Mononuclear cell (primary cell): Measurements from ENCODE around the gene SMIM32. TPM values are rescaled to one million over a fixed set of nuclear protein-coding genes. Genes with fewer than 3 reads are reported as not detected.

Experiments used
- H3K27me3 ChIP-seq: 2 replicates; pipeline ENCODE4 v1.6.0; 2011; ENCODE audit warnings: low read length, control low read depth; ENCODE audit not compliant: insufficient read depth
- H3K4me1 ChIP-seq: 2 replicates; pipeline ENCODE4 v1.5.1; 2011; ENCODE audit warnings: mild to moderate bottlenecking, low read length, control low read depth; ENCODE audit not compliant: insufficient read depth
- H3K4me3 ChIP-seq: 2 replicates; pipeline ENCODE4 v1.5.1; 2011; ENCODE audit warnings: mild to moderate bottlenecking, low read length, moderate library complexity
- H3K9me3 ChIP-seq: 2 replicates; pipeline ENCODE4 v1.5.1; 2011; ENCODE audit warnings: low read depth, mild to moderate bottlenecking, control low read depth, low read length
- total RNA-seq: library from RNA; depleted of rRNA; stranded (reverse); fragments of >200 nt; gene quantifications from one replicate; pipeline ENCODE4 v1.2.3, GENCODE V29; 2012

Gene SMIM32
- total RNA-seq, 1 donor = not detected

- no peaks in the 10 kb centered on the region for H3K4me1 ChIP-seq
- H3K27me3 ChIP-seq = no peaks in the 10 kb centered on the region
- no peak overlapping the region for H3K4me3 ChIP-seq
- H3K9me3 ChIP-seq = no peaks in the 10 kb centered on the region
Measured at GRCh38 chr5:136143312-136143711, 49.6 kb downstream of the SMIM32 start.

GRCh38 chr5:136141561-136141960 is 51.4 kb downstream of the SMIM32 start:
- Histone ChIP-seq H3K27me3 (no peaks in the 10 kb centered on the region), H3K9me3 (no peaks in the 10 kb centered on the region), H3K4me1 (no peaks in the 10 kb centered on the region), H3K4me3 (no peak overlapping the region)

Other genes starting within 250 kb of the SMIM32 start
- gene LECT2, start 238.2 kb downstream of the SMIM32 start, total RNA-seq = not detected
- 159 TPM for gene TGFBI, start 164.2 kb downstream of the SMIM32 start, total RNA-seq
- gene SMAD5, start 60.3 kb downstream of the SMIM32 start, total RNA-seq = 16.5 TPM
- not detected for gene TRPC7, start 172.4 kb upstream of the SMIM32 start, total RNA-seq